ENCODE data around the gene TNS2.

The TNS2 gene

DNA sequence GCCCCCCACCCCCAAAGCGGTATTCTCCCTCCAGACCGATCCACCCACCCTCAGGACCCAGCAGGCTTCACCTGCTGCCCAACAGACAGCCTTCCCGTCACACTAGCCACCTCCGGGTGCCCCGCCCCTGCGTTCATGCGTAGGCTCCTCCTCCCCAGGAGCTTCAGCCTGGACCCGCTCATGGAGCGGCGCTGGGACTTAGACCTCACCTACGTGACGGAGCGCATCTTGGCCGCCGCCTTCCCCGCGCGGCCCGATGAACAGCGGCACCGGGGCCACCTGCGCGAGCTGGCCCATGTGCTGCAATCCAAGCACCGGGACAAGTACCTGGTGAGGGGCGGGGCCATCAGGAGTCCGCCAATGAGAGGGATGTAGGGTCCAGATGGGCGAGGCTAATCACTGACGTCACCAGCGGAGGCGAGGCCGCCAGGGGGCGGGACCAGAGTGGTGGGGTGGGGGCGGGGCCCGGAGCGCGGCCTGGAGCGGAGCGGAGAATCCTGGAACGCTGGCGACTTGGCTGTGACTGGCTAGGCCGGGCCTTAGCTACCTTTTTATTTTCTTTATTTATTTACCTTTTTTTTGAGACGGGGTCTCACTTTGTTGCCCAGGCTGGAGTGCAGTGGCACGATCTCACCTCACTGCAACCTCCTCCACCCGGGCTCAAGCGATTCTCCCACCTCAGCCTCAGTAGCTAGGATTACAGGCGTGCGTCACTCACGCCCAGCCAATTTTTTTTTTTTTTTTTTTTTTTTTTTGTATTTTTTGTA, 4.4 kb downstream of the TNS2 start:
- peak; percentile 94 to 99 (median 97) for DNase-seq
- intact Hi-C loops (cut with DNase I) = no loop called here

DNA sequence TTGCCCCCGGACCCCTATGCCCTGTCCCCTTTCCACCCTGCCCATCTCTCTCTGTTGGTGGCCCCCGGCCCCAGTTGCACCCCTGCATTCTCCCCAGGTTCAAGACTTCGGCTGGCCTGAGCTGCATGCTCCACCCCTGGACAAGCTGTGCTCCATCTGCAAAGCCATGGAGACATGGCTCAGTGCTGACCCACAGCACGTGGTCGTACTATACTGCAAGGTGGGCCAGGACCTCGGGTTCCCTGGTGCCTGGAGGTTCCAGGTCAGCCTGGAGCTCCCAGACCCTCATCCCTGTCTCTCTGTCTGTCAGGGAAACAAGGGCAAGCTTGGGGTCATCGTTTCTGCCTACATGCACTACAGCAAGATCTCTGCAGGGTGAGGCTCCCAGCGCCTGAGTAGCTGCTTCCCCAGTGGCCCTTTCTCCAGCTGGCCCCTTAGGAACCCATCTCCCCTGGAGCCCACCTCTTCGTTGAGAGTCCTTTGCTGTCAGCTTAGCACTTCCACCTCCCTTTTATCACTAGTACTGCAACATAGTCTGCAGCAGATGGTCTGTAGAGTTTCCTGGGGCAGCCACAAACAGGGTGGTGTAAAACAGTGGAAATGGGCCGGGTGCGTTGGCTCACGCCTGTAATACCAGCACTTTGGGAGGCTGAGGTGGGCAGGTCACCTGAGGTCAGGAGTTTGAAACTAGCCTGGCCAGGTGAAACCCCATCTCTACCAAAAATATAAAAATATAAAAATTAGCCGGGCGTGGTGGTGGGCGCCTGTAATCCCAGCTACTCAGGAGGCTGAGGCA, 5.8 kb downstream of the TNS2 start:
- intact Hi-C loops (cut with DNase I) = no loop called here
- peak in 3 of 10 donors; percentile 59 to 70 (median 60) for DNase-seq

DNA sequence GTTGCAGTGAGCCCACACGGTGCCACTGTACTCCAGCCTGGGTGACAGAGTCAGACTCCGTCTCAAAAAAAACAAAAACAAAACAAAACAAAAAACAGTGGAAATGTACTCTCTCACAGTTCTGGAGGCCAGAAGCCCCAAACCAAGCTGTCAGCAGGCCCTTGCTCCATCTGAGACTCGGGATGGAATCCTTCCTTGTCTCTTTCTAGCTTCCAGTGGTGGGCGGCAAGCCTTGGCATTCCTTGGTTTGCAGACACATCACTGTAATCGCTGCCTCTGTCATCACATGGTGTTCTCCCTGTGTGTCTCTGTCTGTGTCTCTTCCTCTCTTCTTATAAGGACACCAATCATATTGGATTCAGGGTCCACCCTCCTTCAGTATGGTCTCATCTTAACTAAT, 6.4 kb downstream of the TNS2 start:
- peak in 3 of 10 donors; percentile 75 to 85 (median 76) for DNase-seq
- intact Hi-C loops (cut with DNase I) = no loop called here

- intact Hi-C loops (cut with DNase I) = no loop called here
- DNase-seq = peak in 2 of 10 donors; percentile 27 to 50
These were observed 7.0 kb downstream of the TNS2 start for GRCh38 chr12:53056901-53057300.

- peak in 3 of 10 donors; percentile 54 to 81 (median 72) for DNase-seq
- intact Hi-C loops (cut with DNase I) = no loop called here
These were observed 8.1 kb downstream of the TNS2 start for GRCh38 chr12:53057816-53058500.

GRCh38 chr12:53058674-53059433, 9.0 kb downstream of the TNS2 start:
- intact Hi-C loops (cut with DNase I) = no loop called here
- peak in 2 of 10 donors; percentile 39 to 78 for DNase-seq

GRCh38 chr12:53059434-53060063, 9.7 kb downstream of the TNS2 start:
- DNase-seq = peak in 2 of 10 donors; percentile 74 to 75
- intact Hi-C loops (cut with DNase I) = no loop called here

GRCh38 chr12:53060064-53060720, 10.3 kb downstream of the TNS2 start:
- intact Hi-C loops (cut with DNase I) = no loop called here
- peak in 3 of 10 donors; percentile 52 to 75 (median 67) for DNase-seq

DNA sequence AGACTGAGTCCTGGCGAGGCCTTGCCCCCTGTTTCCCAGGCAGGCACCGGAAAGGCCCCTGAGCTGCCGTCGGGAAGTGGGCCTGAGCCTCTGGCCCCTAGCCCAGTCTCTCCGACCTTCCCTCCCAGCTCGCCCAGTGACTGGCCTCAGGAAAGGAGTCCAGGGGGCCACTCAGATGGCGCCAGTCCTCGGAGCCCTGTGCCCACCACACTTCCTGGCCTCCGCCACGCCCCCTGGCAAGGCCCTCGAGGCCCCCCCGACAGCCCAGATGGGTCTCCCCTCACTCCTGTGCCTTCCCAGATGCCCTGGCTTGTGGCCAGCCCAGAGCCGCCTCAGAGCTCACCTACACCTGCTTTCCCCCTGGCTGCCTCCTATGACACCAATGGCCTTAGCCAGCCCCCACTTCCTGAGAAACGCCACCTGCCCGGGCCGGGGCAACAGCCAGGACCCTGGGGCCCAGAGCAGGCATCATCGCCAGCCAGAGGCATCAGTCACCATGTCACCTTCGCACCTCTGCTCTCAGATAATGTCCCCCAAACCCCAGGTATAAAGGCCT, 10.9 kb downstream of the TNS2 start:
- intact Hi-C loops (cut with DNase I) = no loop called here
- peak in 2 of 10 donors; percentile 82 to 85 for DNase-seq

DNA sequence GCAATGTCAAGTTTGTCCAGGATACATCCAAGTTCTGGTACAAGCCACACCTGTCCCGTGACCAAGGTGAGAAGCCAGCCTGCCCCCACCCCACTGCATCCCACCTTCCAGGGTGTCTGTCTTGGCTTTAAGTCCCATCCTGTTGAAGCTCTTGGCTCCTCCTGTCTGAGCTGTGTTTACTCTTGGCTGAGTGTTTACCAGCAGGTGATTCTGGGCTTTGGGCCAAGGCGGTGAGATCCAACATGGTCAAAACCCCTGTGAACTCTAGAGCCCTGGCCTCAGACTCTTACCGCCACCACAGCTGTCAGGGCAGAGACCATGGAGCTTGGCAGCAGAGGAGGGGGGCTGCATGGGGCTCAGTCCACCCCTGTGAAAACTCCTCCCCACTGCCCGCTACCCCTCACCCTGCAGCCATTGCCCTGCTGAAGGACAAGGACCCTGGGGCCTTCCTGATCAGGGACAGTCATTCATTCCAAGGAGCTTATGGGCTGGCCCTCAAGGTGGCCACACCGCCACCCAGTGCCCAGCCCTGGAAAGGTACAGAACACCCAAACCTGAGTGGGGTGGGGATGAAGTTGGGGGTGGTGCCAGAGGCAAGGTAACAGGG, 11.6 kb downstream of the TNS2 start:
- DNase-seq = peak in 2 of 10 donors; percentile 45 to 57
- intact Hi-C loops (cut with DNase I) = no loop called here

GRCh38 chr12:53062011-53062961, 12.4 kb downstream of the TNS2 start:
- intact Hi-C loops (cut with DNase I) = no loop called here
- peak in 3 of 10 donors; percentile 54 to 82 (median 66) for DNase-seq

- peak in 2 of 10 donors; percentile 60 to 82 for DNase-seq
- intact Hi-C loops (cut with DNase I) = no loop called here
These were observed 13.3 kb downstream of the TNS2 start for GRCh38 chr12:53062977-53063707.

DNA sequence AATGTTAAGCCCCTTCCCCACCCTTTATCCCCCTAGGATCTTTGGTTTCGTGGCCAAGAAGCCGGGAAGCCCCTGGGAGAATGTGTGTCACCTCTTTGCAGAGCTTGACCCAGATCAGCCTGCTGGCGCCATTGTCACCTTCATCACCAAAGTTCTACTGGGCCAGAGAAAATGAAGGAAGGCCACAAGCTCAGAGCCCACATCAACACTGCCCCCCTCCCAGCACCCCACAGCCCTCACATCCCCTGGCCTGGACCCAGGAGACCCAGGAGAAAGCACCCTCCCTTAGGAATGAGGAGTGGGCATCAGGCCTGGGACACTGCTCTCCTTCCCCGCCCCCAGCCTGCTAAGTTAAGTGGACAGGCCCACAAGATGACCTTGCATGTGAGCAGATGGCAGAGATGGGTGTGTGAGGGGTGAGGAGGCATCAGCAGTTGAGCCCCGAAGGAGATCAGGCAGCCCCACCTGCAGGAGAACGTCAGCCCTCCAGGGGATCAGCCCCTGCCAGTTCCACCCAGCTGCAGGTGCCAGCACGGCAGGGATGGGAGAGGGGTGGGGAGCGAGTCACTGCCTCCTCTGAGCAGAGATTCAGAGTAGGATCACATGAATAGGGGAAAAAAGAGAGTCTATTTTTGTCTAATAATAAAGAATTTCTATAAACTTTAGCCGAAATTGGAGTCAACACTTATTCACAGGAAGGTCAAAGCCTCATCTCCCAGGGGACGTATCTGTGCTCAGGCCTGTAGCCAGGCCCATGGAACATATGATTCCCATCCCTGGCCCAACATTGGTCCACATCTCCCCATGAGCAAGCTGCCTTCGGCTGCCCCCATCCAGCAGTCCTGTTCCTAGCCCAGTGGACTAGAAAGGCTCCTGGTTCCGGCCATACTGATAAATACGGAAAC, 14.1 kb downstream of the TNS2 start:
- peak in 3 of 10 donors; percentile 53 to 76 (median 76) for DNase-seq
- intact Hi-C loops (cut with DNase I) = no loop called here

GRCh38 chr12:53064613-53065436, 15.0 kb downstream of the TNS2 start:
- intact Hi-C loops (cut with DNase I) = loop anchor here (5.0 kb wide), 2 partner anchors 117 to 132 kb away; partner anchors contain the start of genes CSAD and ZNF740
- DNase-seq = peak in 2 of 10 donors; percentile 33 to 52

Measured in posterior cingulate gyrus (tissue), 11 donors.